AG09309 (cell line): ENCODE measurements around the gene COG3.
"Not testable (repeated sequence)": the region's sequence is repeated elsewhere in the genome, so short reads cannot be mapped to it uniquely, and the experiment has no call there.

Experiments used
- DNase-seq: peaks from one replicate; pipeline ENCODE4 v3.0.0-alpha.2; 2010; ENCODE audit warnings: low read depth
- H3K4me3 ChIP-seq: 2 replicates; pipeline ENCODE4 v1.5.1; 2011; ENCODE audit warnings: mild to moderate bottlenecking, low read depth, low read length, moderate library complexity; ENCODE audit not compliant: control insufficient read depth
- TF ChIP-seq, protein P1 (sequence below): IDR thresholded peaks from 2 replicates; pipeline ENCODE4 v1.5.1; 2011; ENCODE audit warnings: mild to moderate bottlenecking, low read depth, low read length, inconsistent platforms; ENCODE audit not compliant: insufficient read depth, control insufficient read depth; ENCODE audit errors: missing control alignments

Gene COG3, protein sequence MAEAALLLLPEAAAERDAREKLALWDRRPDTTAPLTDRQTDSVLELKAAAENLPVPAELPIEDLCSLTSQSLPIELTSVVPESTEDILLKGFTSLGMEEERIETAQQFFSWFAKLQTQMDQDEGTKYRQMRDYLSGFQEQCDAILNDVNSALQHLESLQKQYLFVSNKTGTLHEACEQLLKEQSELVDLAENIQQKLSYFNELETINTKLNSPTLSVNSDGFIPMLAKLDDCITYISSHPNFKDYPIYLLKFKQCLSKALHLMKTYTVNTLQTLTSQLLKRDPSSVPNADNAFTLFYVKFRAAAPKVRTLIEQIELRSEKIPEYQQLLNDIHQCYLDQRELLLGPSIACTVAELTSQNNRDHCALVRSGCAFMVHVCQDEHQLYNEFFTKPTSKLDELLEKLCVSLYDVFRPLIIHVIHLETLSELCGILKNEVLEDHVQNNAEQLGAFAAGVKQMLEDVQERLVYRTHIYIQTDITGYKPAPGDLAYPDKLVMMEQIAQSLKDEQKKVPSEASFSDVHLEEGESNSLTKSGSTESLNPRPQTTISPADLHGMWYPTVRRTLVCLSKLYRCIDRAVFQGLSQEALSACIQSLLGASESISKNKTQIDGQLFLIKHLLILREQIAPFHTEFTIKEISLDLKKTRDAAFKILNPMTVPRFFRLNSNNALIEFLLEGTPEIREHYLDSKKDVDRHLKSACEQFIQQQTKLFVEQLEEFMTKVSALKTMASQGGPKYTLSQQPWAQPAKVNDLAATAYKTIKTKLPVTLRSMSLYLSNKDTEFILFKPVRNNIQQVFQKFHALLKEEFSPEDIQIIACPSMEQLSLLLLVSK

DNA sequence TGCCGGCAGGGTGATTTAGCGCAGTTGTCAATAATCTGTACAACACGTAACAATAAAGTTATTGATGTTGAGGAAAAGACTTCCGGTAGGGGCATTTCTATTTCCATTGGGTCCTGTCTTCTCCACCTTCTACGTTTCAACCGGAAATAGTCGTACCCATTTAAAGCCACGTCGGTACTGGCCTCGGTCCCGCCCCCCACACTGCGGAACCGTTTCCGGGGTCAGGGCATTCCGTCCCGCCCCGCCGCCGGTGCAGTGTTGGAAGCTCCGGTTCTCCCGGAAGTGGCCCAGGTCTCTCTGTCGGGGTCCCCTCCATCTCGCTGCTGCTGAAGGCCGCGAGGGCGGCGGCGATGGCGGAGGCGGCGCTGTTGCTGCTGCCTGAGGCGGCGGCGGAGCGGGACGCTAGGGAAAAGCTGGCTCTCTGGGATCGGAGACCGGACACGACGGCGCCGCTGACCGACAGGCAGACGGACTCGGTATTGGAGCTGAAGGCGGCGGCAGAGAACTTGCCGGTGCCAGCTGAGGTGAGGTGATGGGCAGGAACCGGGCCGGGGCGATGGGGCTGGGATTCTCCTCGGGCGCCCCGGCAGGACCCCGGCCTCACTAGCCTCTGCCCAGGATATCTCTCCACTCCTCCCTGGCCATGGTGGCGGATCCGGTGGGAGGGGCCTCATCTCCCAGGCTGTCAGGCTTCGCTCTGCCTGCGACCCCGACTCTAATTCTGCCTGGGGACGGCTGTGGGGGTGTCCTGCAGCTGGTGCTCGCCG lies at the start of gene COG3:
TSS of gene COG3 (plus strand) at position 253 of the 767 bp plus-strand sequence. CDS start at position 351, 98 bp downstream.
- DNase-seq, result peak; percentile 92
- TF ChIP-seq, protein P1, sequence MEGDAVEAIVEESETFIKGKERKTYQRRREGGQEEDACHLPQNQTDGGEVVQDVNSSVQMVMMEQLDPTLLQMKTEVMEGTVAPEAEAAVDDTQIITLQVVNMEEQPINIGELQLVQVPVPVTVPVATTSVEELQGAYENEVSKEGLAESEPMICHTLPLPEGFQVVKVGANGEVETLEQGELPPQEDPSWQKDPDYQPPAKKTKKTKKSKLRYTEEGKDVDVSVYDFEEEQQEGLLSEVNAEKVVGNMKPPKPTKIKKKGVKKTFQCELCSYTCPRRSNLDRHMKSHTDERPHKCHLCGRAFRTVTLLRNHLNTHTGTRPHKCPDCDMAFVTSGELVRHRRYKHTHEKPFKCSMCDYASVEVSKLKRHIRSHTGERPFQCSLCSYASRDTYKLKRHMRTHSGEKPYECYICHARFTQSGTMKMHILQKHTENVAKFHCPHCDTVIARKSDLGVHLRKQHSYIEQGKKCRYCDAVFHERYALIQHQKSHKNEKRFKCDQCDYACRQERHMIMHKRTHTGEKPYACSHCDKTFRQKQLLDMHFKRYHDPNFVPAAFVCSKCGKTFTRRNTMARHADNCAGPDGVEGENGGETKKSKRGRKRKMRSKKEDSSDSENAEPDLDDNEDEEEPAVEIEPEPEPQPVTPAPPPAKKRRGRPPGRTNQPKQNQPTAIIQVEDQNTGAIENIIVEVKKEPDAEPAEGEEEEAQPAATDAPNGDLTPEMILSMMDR, result no peak
- peak within 1 kb of the TSS; percentile 73 for H3K4me3 ChIP-seq

DNA sequence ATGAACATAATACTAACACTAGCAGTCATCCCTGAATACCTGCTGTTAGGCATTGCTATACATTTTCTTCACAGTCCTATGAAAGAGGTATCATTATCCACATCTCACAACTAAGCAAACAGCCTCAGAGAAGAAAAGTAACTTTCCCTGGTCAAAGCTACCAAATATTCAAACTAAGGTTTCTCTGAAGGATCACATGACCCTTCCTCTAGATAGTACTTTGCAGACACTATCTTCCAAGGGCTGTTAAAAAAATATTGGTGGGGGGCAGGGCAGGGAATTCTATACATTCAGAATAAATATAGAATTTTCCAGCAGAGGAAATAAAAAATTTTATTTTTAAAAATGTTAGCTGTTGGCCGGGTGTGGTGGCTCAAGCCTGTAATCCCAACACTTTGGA lies 49.6 kb upstream of the COG3 start:
- DNase-seq, result no peak
- H3K4me3 ChIP-seq, result no peak overlapping the region
- TF ChIP-seq, protein P1, result no peak

DNA sequence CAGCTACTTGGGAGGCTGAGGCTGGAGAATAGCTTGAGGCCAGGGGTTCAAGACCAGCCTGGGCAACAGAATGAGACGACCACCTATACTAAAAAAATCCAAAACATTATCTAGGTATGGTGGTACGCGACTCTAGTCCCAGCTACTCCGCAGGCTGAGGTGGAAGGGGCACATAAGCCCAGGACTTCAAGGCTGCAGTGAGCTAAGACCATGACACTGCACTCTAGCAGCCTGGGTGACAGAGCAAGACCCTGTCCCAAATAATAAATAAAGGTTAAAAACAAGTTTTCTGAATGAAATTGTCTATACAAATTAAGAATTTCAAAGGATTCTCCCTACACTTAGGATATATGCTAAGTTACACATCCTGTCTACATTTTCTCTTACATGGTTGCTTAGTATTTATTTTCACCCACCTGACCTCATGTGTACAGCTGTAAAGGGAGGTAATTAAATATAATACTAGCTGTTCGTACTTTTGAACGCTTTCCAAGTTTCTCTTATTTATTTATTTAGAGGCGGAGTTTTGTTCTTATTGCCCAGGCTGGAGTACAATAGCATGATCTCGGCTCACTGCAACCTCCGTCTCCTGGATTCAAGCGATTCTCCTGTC lies 48.1 kb upstream of the COG3 start:
- DNase-seq, result no peak
- TF ChIP-seq, protein P1, result no peak
- peak overlapping the region; percentile 72 for H3K4me3 ChIP-seq

DNA sequence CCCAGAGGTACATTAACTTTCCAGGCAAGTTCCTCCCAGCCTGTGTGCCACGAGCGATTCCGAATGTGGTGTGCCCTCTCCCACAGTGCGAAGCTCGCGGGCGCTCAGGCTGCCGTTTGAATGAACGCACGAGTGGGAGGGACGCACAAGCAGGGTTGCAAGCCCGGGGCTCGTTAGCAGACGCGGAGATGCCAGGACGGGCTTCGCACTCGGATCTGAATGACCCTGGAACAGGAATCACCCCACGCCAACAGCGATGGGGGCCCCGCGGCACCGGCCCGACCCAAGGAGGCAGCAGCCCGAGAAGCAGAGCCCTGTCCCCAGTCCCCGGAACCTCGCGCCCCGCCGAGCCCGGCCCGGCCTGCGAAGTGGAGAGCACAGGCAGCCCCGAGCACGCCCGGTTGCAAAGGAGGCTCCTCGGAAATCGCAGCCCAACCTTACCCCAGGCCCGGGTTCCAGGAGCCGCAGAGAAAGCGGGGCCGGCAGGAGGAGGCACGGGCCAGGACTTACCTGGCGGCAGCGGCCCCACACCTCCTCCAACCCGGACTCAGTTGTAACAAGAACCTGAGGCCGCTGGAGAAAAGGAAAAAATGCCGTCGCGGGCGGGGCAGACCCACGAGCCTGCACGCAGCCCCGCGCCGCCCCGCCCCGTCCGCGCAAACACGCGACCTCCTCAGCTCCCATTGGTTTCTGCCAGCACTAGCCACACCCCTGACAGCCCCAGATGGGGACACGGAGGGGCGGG lies 46.8 kb upstream of the COG3 start, which contains the start of gene SLC25A30:
TSS of gene SLC25A30 (minus strand) at position 584 of the 745 bp plus-strand sequence. CDS start 6,948 bp downstream, outside the sequence.
- TF ChIP-seq, protein P1, result no peak
- peak within 1 kb of the TSS; percentile 72 for H3K4me3 ChIP-seq
- peak; percentile 44 for DNase-seq

DNA sequence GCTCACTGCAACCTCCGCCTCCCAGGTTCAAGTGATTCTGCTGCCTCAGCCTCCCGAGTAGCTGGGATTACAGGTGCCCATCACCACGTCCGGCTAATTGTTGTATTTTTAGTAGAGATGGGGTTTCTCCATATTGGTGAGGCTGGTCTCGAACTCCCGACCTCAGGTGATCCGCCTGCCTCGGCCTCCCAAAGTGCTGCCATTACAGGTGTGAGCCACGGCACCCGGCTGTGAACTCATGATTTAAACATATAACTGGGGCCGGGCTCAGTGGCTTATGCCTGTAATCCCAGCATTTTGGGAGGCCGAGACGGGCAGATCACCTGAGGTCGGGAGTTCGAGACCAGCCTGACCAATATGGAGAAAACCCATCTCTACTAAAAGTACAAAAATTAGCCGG lies 45.4 kb upstream of the COG3 start:
- DNase-seq, H3K4me3 ChIP-seq: not testable (repeated sequence)

DNA sequence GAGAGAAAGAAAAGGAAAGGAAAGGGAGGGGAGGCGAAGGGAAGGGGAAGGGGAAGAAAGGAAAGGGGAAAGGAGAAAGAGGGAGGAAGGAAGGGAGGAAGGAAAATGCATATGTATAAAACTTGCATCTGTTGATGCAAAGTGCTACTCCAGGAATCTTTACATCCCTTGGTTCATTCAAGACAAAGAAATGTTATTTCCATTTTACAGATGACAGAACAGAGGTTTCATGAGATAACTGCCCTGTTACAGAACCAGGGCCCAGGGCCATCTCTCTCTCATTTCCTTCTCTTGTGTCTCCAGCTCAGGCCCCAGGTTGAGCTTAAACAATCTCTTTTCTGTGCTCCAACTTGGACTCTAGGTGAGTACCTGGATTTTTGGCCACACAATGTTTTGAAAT lies 44.8 kb upstream of the COG3 start:
- no peak overlapping the region for H3K4me3 ChIP-seq
- no peak for DNase-seq
- TF ChIP-seq, protein P1, result no peak
